ENCODE results near the gene CFAP99.
A peak's percentile ranks its signal among the peaks of the same experiment; 100 is the strongest.
"Not testable (repeated sequence)": the region's sequence is repeated elsewhere in the genome, so short reads cannot be mapped to it uniquely, and the experiment has no call there.

The CFAP99 gene

DNA sequence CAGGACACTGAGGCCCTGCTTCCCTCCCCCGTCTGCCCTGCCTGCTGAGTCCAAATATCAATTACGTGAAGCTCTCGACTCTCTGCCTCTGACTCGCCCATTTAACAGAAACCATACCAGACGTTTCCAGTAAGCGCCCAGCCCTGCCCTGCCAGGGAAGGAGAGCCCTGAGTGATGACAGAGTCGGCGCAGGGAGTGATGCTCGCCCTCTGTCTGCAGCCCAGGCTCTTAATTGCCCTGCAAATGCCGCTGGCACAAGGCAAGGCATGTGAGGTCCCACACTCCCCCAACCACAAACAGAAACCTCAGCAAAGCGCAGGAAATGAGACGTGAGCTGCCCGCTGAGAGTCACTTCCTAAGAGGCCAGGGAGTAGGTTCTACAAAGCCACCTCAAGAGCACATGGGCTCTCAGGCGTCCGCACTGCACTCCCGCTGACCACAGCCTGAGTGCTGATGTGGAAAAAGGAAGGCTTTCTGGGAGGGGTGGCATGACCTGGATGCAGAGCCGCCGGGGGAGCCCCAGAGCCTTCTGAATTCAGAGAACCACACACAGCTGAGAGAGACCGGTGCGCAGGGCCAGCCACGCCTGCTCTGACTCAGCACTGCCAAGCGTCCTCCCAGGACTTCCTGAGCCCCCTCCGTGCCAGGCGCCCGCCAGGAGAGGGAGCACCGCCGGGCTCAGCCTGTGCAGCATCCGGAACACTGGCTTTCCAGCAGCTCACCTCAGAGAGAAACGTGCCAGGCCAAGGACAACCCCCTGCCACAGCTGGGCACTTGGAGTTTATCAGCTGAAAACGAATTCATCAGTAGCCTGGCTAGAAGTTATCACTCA lies 5.7 kb upstream of the CFAP99 start:
- peak; percentile 39 to 42 for DNase-seq

DNA sequence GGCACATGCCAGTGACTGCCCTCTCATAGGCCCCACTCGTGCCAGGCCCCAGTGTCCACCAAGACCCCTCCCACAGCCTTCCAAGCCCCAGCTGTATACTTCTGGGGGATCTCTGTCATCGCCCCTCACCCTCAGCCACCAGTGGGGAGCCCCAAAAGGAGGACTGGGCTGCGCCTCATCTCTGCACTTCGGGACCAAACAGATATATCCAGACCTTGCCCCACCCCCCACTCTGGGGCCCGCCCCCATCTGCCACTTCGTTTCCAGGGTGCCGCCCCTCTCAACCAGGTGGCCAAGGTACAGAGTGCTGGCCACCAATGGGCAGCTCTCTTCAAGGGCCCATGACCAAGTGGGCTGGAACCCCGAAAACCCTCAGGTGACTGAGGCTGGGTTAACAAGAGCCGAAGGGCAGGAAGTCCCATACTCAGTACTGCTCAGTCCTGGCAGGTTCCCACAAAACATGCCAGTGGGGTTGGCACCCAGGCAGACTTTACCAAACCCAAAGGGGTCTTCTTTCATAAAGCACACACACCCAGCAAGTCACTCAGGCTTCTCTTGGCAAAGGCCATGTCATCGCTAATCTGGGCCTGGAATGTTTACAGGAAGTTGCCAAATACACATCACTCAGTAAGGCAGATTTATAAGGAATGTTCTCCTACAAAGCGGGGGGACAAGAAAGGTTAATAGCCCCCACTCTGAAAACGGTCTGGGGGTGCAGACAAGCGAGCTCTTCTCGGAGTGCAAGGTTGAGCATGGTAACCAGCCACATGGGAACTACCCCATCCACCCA lies 4.7 kb upstream of the CFAP99 start:
- DNase-seq = no peak

- DNase-seq = no peak
Measured at GRCh38 chr4:2415213-2415612, 3.5 kb upstream of the CFAP99 start.

- DNase-seq = no peak
Measured at GRCh38 chr4:2415881-2416563, 2.7 kb upstream of the CFAP99 start.

DNA sequence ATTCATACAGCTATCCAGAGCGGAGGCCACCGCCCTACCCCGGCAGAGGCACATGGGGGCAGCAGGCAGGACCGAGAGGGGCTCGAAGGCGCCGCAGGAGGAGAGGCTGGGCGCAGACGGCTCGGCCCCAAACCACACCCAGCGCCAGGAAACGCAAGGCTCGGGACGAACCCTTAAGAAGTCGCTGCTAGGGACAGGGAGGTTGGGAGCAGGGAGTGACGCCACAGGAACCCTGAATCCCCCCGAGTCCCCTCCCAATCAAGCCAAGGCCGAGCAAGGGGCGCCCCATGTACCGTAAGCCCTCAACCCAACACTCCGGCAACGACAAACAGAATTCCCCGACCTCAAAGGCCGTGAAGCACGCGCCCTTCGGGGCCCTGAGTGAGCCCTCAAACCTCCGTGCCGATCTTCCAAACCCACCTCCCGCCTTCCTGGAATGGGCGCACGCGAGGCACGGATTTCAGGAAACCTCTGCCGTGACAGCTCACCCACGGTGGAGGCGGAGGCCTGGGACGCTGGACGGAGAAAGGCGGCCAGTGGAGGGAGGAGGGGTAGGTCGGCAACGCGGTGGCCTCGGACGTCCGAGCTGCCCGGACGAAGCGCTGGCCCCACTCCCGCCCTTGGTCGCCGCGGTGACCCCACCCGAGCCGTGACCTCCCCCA lies 2.1 kb upstream of the CFAP99 start:
- DNase-seq = no peak

GRCh38 chr4:2417226-2417764 lies 1.5 kb upstream of the CFAP99 start:
- DNase-seq = no peak

DNA sequence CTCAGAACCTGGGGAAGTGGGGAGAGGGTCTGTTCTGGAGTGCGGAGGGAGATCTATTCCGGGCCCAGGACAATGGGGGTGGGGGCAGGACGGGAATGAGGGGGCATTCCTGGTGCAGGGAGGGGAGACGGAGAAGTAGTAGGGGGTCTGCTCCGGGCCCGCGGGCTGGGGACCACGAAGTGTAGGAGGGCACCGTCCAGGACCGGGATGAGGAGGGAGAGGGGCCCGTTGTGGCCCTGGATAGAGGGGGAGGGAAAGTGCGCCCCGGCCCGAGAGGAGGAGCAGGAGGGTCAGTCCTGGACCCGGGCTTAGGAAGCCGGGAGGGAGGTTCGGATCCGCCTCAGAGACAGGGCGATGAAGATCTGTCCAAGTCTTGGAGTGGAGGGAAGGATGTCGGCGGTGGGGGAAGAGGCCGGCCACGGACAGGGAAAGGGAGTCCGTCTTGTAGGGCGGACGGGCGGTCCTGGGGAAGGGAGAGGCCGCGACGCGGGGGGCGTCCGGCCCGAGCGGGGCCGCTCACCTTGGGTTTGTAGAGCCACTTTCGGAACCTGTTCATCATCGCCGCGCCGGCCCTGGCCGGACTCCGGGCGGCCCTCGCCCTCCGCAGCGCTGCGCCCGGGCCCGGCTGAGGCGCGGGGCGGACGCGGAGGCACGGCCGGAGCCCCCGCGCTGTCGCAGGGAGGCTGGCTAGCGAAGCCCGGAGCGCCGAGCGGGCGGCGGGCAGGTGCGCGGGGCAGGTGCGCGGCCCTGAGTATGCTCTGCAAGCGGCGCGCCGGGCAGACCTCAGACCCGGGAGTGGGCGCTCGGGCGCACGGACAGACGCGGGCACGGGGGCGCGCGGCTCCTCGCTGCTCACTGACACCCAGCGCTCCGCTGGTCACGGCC lies 748 bp upstream of the CFAP99 start, which contains the start of gene ZFYVE28:
Gene ZFYVE28 (minus strand): TSS at position 881 of the 885 bp plus-strand sequence. CDS start 322 bp downstream, at position 559.
- no peak for DNase-seq

DNA sequence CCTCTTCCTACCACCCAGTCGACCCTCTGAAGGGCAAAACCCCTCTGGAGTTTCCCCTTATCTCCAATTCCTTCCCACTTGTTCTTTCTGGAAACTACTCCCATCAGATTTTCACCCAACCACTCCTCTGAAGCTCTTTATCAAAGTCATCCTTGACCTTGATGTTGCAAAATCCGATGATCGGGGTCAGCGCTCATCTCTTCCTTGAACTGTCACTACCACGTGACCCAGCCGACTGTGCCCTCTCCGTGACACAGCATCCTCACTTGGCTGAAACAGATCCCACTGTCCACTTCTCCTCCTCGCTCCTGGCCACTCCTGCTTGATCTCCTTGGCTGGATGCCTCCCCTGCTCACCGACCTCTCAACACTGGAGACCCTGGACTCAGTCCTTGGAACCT lies 1.1 kb downstream of the CFAP99 start:
- DNase-seq = no peak

- DNase-seq = no peak
Measured at GRCh38 chr4:2421928-2422327, 3.2 kb downstream of the CFAP99 start.

DNA sequence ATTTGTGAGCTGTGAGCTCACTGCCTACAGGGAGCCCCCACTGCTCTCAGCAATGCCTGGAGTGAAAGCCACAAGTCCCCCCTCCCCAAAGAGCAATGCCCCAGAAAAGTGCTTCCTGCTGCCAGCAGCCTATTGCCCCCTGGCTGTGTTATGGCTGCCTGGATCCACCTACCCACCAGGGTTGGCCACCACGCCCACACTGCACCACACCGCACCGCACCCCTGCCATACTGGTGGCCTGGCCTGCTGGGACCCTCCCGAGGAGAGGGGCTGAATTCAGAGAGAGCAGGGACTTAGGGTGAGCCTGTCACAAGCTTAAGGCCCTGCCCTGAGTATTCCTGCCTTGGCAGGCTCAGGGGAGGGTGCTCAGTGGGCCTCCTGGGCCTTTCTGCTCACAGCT lies 4.3 kb downstream of the CFAP99 start:
- no peak for DNase-seq

DNA sequence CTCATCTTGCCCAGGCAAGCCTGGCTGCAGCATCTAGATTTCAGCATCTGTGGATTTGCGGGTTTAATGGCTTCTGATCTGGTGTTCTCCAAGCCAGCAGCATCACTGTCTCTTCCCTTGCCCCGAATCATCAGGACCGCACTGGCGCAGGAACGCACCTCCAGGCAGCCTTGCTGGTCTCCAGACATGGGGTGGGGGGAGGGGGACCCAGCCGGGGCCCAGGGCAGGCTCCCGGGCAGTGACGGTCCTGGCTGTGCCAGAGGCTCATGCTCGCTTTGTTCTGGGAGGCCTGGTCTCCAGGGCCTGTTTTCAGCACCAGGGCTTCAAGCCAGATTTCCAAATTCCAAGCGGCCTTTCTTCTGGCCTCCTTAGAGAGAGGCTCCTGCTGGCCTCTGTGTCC lies 4.9 kb downstream of the CFAP99 start:
- no peak for DNase-seq

DNA sequence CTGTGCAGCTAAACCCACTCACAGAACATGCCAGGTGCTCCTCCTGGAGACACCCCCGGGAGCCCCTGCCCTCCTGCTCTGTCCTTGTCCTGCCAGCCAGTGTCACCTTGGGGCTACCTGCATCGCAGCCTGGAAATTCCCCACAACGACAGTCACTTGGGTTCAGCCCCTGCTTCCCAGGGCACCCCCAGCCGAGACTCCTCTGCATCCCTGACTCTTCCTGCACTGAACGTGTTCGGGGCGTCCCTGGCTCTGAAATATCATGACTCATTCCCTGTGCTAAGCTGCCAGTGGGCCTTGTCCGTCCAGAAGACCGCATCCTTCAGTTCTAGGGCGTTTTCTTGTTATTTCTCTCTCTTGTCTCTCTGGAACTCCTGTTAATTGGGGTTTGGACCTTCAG lies 5.8 kb downstream of the CFAP99 start:
- no peak for DNase-seq

- DNase-seq = no peak
Measured at GRCh38 chr4:2425386-2426068, 6.8 kb downstream of the CFAP99 start.

GRCh38 chr4:2426069-2426397 lies 7.3 kb downstream of the CFAP99 start:
- DNase-seq = no peak

DNA sequence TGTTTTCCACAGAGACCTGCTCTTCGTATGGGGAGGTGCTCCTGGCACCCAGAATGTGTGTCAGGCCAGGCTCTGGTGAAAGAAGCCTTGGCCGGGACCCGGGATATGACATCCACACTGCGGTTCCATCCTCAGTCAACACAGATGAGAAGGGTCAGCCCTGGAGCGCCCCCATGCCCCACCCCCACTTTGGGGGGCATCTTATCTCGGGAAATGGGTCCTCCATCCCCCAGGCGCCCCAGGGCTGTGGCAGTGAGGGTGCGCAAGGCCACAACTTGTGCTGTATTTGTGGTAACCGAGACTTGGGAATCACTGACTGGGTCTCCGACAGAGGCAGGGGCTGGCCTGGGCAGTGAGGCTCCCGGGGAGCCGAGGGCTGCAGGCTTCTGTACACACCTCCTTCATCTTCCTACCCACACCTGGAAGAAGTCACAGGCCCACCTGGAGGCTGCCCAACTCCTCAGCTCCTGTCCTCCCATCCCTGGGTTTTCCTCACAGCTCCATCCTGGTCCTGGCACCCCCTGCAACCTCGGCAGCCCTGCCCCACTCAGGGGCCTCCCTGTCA lies 8.0 kb downstream of the CFAP99 start:
- no peak for DNase-seq

DNA sequence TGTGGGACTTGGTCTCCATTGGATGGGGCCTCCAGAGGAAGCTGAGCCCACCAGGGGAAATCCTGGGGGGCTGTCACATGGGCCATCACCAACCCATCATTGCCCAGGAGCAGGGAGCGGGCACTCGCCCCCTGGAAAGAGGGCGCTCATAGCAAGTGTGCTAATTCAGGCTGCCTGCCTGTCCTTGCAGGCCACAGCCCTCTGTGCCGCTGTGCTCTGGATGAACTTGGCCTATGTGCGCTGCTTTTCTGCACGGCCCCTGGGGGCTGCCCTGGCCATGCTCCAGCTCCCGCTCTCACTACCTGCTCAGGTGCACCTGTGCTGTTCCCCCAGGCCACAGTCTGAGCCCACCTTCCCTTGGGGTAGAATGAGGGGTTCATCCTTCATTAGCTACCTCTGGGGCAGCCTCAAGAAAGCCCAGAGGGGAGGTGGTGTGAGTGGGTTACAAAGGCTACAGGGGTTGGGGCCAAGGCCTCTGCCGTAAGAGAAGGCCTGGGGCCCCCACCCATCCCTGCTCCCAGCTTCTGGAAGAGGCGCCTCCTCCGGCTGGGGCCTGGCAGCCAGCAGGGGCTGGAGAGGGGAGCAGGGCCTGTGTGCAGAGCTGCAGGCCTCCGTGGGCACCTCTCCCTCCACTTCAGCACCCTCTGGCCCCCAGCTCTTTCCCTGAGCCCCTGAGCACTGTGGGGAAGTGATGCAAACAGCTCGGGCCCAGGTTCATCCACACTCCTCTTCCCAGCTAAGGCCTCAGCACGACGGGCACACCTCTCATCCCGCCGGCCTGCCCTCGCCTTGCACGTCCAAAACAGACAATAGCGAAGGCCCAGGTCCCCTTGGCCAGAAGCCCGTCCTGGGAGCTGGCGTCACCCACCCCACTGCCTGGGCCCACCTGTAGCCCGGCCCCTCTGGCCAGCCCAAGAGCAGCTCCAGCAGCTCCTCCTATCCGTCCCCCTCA lies 8.9 kb downstream of the CFAP99 start:
- DNase-seq = no peak

GRCh38 chr4:2428496-2429213 lies 9.9 kb downstream of the CFAP99 start:
- DNase-seq = no peak

DNA sequence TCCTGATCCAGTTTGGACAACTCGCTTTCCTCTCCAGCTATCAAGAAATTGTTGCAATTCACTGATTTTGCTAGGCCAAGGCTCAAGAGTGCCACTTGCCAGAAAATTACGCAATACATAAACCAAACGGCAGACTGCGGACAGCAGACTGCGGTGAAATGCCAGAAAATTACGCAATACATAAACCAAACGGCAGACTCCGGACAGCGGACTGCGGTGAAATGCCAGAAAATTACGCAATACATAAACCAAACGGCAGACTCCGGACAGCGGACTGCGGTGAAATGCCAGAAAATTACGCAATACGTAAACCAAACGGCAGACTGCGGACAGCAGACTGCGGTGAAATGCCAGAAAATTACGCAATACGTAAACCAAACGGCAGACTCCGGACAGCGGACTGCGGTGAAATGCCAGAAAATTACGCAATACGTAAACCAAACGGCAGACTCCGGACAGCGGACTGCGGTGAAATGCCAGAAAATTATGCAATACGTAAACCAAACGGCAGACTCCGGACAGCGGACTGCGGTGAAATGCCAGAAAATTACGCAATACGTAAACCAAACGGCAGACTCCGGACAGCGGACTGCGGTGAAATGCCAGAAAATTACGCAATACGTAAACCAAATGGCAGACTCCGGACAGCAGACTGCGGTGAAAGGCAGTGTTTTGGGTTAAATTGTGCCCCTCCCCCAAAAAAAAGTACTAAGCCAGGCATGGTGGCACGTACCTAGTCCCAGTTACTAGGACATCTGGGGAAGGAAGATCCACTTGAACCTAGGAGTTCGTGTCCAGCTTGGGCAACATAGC lies 11.4 kb downstream of the CFAP99 start:
- DNase-seq = not testable (repeated sequence)
